ENCODE results near the gene NTN4.
"Not testable (repeated sequence)": the region's sequence is repeated elsewhere in the genome, so short reads cannot be mapped to it uniquely, and the experiment has no call there.

- not testable (repeated sequence) for TF ChIP-seq CTCF (conservative IDR thresholded peaks at IDR 0.05); ZFX (IDR thresholded peaks at IDR 0.05)
Observed at GRCh38 chr12:95775466-95775865, 15.1 kb downstream of the NTN4 start.
